K562 (cell line): ENCODE data around the gene POLR1H. TPM values are rescaled to one million over a fixed set of nuclear protein-coding genes. Genes with fewer than 3 reads are reported as not detected.

ENCODE experiments used
- ATAC-seq: fragments of 200-7000 bp; cut with Tn5 transposase; 3 replicates; pipeline ENCODE4 v1.9.1; 2020; ENCODE audit warnings: moderate library complexity
- BruUV-seq: library from RNA; stranded (reverse); fragments of 400-500 nt; replicated peaks from 2 replicates; lab custom pipeline; 2021; lab: Mats Ljungman, UMichigan
- CTCF ChIA-PET: fragments of 300-600 bp; formaldehyde crosslinking; extraction: SDS; loops from one replicate; lab custom pipeline; 2021; ENCODE audit warnings: low intra/inter-chr PET ratio; lab: Yijun Ruan, JAX
- POLR2A ChIA-PET: fragments of 300-600, 350-650 bp; sonication (Branson Sonifier 250); formaldehyde crosslinking; extraction: SDS; loops from one replicate; lab custom pipeline; 2021; ENCODE audit warnings: antibody characterized with exemption, inconsistent platforms; lab: Yijun Ruan, JAX
- DNase-seq, 4 experiments: peaks; one replicate each; pipeline versions ENCODE4 v3.0.0 to v3.0.0-alpha.2; 2011 to 2018; ENCODE audit warnings: low spot score in 3 of 4, mixed read lengths in 3 of 4; ENCODE audit errors: extremely low read depth in 1 of 4
- FAIRE-seq: peaks from 2 replicates; lab custom pipeline; 2011; peaks lifted over from hg19 to GRCh38; lab: Jason Lieb, UNC
- H2AFZ ChIP-seq: 2 replicates; pipeline ENCODE4 v1.6.0; 2011; ENCODE audit warnings: low read depth, low read length, control low read depth, inconsistent platforms
- H3K27ac ChIP-seq: fragments of 200-600 bp; 3 replicates; pipeline ENCODE4 v1.8.0; 2011; ENCODE audit warnings: low read depth, mild to moderate bottlenecking, control low read depth, inconsistent platforms, low read length, moderate library complexity, mixed read lengths; ENCODE audit errors: extremely low read depth
- H3K27me3 ChIP-seq, 2 experiments: fragments of 300-600 bp in 1 of 2; 2 replicates in 1 of 2; 3 replicates in 1 of 2; pipeline versions ENCODE4 v1.6.0 to v1.8.0; 2011; ENCODE audit warnings: inconsistent platforms in 2 of 2, low read length in 2 of 2, mild to moderate bottlenecking in 1 of 2, mixed read lengths in 1 of 2, moderate library complexity in 1 of 2; ENCODE audit not compliant: control insufficient read depth in 2 of 2, insufficient read depth in 2 of 2
- H3K36me3 ChIP-seq: fragments of 300-600 bp; 3 replicates; pipeline ENCODE4 v1.8.0; 2011; ENCODE audit warnings: mild to moderate bottlenecking, low read length, inconsistent platforms; ENCODE audit not compliant: control insufficient read depth, insufficient read depth
- H3K4me1 ChIP-seq, 2 experiments: fragments of 200-600 bp in 1 of 2; replicated peaks in 1 of 2; 2 replicates in 1 of 2; 3 replicates in 1 of 2; pipeline versions ENCODE4 v1.5.1 to v1.8.0; 2011; ENCODE audit warnings: inconsistent platforms in 2 of 2, low read length in 2 of 2, mild to moderate bottlenecking in 1 of 2, mixed read lengths in 1 of 2, moderate library complexity in 1 of 2; ENCODE audit not compliant: control insufficient read depth in 2 of 2, insufficient read depth in 2 of 2
- H3K4me2 ChIP-seq: 2 replicates; pipeline ENCODE4 v1.6.1; 2011; ENCODE audit warnings: low read length, control low read depth, inconsistent platforms, mixed read lengths; ENCODE audit not compliant: insufficient read depth
- H3K4me3 ChIP-seq: fragments of 200-600 bp; sonication (generic), shearing (Covaris generic); 2 replicates; pipeline ENCODE4 v1.5.1; 2016; ENCODE audit warnings: control low read depth, inconsistent platforms
- H3K79me2 ChIP-seq: fragments of 200-600 bp; 3 replicates; pipeline ENCODE4 v1.8.0; 2011; ENCODE audit warnings: low read length, inconsistent platforms; ENCODE audit not compliant: control insufficient read depth, insufficient read depth
- H3K9ac ChIP-seq, 2 experiments: 2 replicates each; pipeline versions ENCODE4 v1.6.0 to v1.6.1; 2011; ENCODE audit warnings: low read depth in 2 of 2, low read length in 2 of 2, control low read depth in 1 of 2, inconsistent platforms in 1 of 2, mild to moderate bottlenecking in 1 of 2, mixed read lengths in 1 of 2; ENCODE audit not compliant: insufficient read depth in 1 of 2
- H3K9me1 ChIP-seq: one replicate; pipeline ENCODE4 v1.6.0; 2011; ENCODE audit warnings: inconsistent platforms, mild to moderate bottlenecking, low read length, moderate library complexity; ENCODE audit not compliant: control insufficient read depth, insufficient read depth
- H3K9me3 ChIP-seq: replicated peaks from 2 replicates; pipeline ENCODE4 v1.5.1; 2011; ENCODE audit warnings: low read depth, low read length, inconsistent platforms; ENCODE audit not compliant: control insufficient read depth, insufficient read depth
- H4K20me1 ChIP-seq: replicated peaks from 2 replicates; pipeline ENCODE4 v1.6.1; 2011; ENCODE audit warnings: low read length, inconsistent platforms, mixed read lengths; ENCODE audit not compliant: control insufficient read depth, insufficient read depth
- ARID4B ChIP-seq: sonication (generic); formaldehyde crosslinking; IDR thresholded peaks from 2 replicates; pipeline ENCODE4 v1.8.0; 2022; ENCODE audit warnings: mild to moderate bottlenecking, missing genetic modification reagents
- BCL6 ChIP-seq: fragments of 250-450 bp; sonication (Bioruptor Pico); IDR thresholded peaks from 2 replicates; pipeline ENCODE4 v1.4.0; 2020
- BRD4 ChIP-seq: fragments of 200-600 bp; sonication (generic); IDR thresholded peaks from 2 replicates; pipeline ENCODE4 v1.6.1; 2017; ENCODE audit warnings: inconsistent platforms
- CEBPB ChIP-seq: fragments of 450-650 bp; IDR thresholded peaks from 2 replicates; pipeline ENCODE4 v1.6.1; 2016; ENCODE audit warnings: missing genetic modification characterization, missing compliant biosample characterization
- RBM39 ChIP-seq: fragments of 200-400 bp; formaldehyde crosslinking; optimal IDR thresholded peaks from 2 replicates; pipeline ENCODE3; 2018; ENCODE audit warnings: low read depth, low read length
- ZFX ChIP-seq: sonication (generic); formaldehyde crosslinking; IDR thresholded peaks from 2 replicates; pipeline ENCODE4 v1.8.0; 2022; ENCODE audit warnings: mild to moderate bottlenecking, missing genetic modification reagents, moderate library complexity
- WGBS: fragments of 100-300 bp; shearing (Covaris generic); methylation state at CpG from one replicate; pipeline ENCODE4 v1.1.6; 2016; ENCODE audit warnings: low coverage, mixed read lengths; ENCODE audit not compliant: insufficient coverage; ENCODE audit errors: missing lambda C conversion rate; 5-methylcytosine and 5-hydroxymethylcytosine counted together
- in situ Hi-C: fragments of 300-500 bp; cut with MboI; formaldehyde crosslinking; loops from 4 replicates; pipeline ENCODE4 v1.15.0; 2018; ENCODE audit warnings: inconsistent platforms, mixed read lengths
- intact Hi-C: fragments of 100-400 bp; cut with micrococcal nuclease; formaldehyde crosslinking; loops from 2 replicates; pipeline ENCODE4 v1.14.2; 2022
- polyA plus RNA-seq, 8 experiments: library from polyadenylated mRNA; depleted of rRNA in 4 of 8; stranded (reverse) in 5 of 8; unstranded in 3 of 8; fragments of >200 nt; fragmentation: Nextera tagmentation in 2 of 8; fragmentation: Illumina TruSeq in 1 of 8; extraction: Ambion mirVana in 2 of 8; extraction: Trizol in 1 of 8; gene quantifications; 2 replicates each; pipeline versions ENCODE4 v1.2.1 to v1.2.3, GENCODE V29; 2011 to 2014; ENCODE audit warnings: inconsistent platforms in 1 of 8, missing spikeins in 1 of 8
- total RNA-seq, 7 experiments: library from RNA; depleted of rRNA in 6 of 7; stranded (reverse); fragments of >200 nt in 6 of 7; fragmentation: Illumina TruSeq in 2 of 7; extraction: Trizol in 2 of 7; gene quantifications; 2 replicates each; pipeline versions ENCODE4 v1.2.1 to v1.2.3, GENCODE V29; 2011 to 2021; ENCODE audit warnings: low replicate concordance in 1 of 7
- TF ChIP-seq, protein P1 (sequence below): fragments of 250-450 bp; sonication (Bioruptor Pico); IDR thresholded peaks from 2 replicates; pipeline ENCODE4 v1.4.0; 2020
- TF ChIP-seq, protein P2 (sequence below): sonication (generic); formaldehyde crosslinking; IDR thresholded peaks from 2 replicates; pipeline ENCODE4 v1.5.0; 2020; ENCODE audit warnings: missing genetic modification reagents

Gene POLR1H
- total and polyA plus RNA-seq, 9 of the 15 experiments (the other 6 are each of a cell fraction or from before 2014, with no cell fraction given): 92.2 to 333 (median 143) TPM

- Histone ChIP-seq H3K4me2 (peak overlapping the region; percentile 86), H3K79me2 (no peaks in the 10 kb centered on the region), H3K27ac (no peak overlapping the region), H3K27me3 (peaks cover 13 to 26% of the 10 kb centered on the region in 2 experiments; a peak in 4 of 5 replicates), H3K9ac (peak overlapping the region; percentile 22 to 84; a peak in 3 of 4 replicates), H3K36me3 (no peaks in the 10 kb centered on the region), H2AFZ (peak overlapping the region; percentile 98), H4K20me1 (no peaks in the 10 kb centered on the region), H3K4me3 (peak overlapping the region; percentile 35), H3K9me1 (no peaks in the 10 kb centered on the region), H3K9me3 (no peaks in the 10 kb centered on the region), H3K4me1 (peaks cover 32 to 41% of the 10 kb centered on the region in 2 experiments)
- POLR2A ChIA-PET: interaction anchor here (0.7 to 1.3 kb wide), 5 partner anchors 9 to 467 kb away, joined by 3 to 5 read pairs (median 3); no protein-coding TSS in a partner anchor
- ATAC-seq (peak; percentile 5), FAIRE-seq (no peak), DNase-seq (no peak)
- BruUV-seq: no TSS peak
- 32% methylated on average over 15 of the region's 15 CpGs for WGBS
- in situ Hi-C loops (no loop called here), intact Hi-C loops (loop anchor here (2.0 to 10.0 kb wide), 3 partner anchors 36 to 295 kb away; partner anchors contain the start of gene PPP1R11)
- CTCF ChIA-PET: interaction anchor here (0.7 to 4.2 kb wide), 5 partner anchors 28 to 294 kb away, joined by 3 to 66 read pairs (median 6); no protein-coding TSS in a partner anchor
- TF ChIP-seq ARID4B (CRISPR knock-in tag): 0 out of 2 replicates have a peak, but pooled peaks have one; percentile 12
- TF ChIP-seq ZFX (CRISPR knock-in tag): 0 out of 2 replicates have a peak, but pooled peaks have one; percentile 9
- no peak for TF ChIP-seq BCL6 (CRISPR knock-in tag)
- TF ChIP-seq, protein P1, sequence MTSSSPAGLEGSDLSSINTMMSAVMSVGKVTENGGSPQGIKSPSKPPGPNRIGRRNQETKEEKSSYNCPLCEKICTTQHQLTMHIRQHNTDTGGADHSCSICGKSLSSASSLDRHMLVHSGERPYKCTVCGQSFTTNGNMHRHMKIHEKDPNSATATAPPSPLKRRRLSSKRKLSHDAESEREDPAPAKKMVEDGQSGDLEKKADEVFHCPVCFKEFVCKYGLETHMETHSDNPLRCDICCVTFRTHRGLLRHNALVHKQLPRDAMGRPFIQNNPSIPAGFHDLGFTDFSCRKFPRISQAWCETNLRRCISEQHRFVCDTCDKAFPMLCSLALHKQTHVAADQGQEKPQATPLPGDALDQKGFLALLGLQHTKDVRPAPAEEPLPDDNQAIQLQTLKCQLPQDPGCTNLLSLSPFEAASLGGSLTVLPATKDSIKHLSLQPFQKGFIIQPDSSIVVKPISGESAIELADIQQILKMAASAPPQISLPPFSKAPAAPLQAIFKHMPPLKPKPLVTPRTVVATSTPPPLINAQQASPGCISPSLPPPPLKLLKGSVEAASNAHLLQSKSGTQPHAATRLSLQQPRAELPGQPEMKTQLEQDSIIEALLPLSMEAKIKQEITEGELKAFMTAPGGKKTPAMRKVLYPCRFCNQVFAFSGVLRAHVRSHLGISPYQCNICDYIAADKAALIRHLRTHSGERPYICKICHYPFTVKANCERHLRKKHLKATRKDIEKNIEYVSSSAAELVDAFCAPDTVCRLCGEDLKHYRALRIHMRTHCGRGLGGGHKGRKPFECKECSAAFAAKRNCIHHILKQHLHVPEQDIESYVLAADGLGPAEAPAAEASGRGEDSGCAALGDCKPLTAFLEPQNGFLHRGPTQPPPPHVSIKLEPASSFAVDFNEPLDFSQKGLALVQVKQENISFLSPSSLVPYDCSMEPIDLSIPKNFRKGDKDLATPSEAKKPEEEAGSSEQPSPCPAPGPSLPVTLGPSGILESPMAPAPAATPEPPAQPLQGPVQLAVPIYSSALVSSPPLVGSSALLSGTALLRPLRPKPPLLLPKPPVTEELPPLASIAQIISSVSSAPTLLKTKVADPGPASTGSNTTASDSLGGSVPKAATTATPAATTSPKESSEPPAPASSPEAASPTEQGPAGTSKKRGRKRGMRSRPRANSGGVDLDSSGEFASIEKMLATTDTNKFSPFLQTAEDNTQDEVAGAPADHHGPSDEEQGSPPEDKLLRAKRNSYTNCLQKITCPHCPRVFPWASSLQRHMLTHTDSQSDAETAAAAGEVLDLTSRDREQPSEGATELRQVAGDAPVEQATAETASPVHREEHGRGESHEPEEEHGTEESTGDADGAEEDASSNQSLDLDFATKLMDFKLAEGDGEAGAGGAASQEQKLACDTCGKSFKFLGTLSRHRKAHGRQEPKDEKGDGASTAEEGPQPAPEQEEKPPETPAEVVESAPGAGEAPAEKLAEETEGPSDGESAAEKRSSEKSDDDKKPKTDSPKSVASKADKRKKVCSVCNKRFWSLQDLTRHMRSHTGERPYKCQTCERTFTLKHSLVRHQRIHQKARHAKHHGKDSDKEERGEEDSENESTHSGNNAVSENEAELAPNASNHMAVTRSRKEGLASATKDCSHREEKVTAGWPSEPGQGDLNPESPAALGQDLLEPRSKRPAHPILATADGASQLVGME (CRISPR knock-in tag): no peak
- no peak for TF ChIP-seq RBM39
- TF ChIP-seq, protein P2, sequence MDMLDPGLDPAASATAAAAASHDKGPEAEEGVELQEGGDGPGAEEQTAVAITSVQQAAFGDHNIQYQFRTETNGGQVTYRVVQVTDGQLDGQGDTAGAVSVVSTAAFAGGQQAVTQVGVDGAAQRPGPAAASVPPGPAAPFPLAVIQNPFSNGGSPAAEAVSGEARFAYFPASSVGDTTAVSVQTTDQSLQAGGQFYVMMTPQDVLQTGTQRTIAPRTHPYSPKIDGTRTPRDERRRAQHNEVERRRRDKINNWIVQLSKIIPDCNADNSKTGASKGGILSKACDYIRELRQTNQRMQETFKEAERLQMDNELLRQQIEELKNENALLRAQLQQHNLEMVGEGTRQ (CRISPR knock-in tag): 0 out of 2 replicates have a peak, but pooled peaks have one; percentile 5
- no peak for TF ChIP-seq BRD4
- peak; percentile 62 for TF ChIP-seq CEBPB (tag)
Measured at GRCh38 chr6:30102414-30102969, 41.4 kb downstream of the POLR1H start.
